Non-pigmented ciliary epithelial cell (primary cell): ENCODE results near the gene WNK3.

ENCODE experiments used
- DNase-seq: peaks from one replicate; pipeline ENCODE4 v3.0.0-alpha.2; 2010; ENCODE audit warnings: low read depth

WNK3 gene

DNA sequence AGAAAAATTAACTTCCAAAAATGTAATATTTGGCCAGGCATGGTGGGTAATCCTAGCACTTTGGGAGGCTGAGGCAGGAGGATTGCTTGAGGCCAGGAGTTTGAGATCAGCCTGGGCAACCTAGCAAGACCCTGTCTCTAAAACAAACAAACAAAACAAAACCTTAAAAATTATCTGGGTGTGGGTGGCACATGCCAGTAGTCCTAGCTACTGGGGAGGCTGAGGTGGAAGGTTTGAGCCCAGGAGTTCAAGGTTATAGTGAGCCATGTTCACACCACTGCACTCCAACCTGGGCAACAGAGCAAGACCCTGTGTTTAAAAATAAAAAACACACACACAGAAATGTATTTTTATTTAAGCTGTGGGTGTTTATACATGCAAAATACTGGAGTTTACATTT, 186.8 kb downstream of the WNK3 start:
- DNase-seq = no peak

DNA sequence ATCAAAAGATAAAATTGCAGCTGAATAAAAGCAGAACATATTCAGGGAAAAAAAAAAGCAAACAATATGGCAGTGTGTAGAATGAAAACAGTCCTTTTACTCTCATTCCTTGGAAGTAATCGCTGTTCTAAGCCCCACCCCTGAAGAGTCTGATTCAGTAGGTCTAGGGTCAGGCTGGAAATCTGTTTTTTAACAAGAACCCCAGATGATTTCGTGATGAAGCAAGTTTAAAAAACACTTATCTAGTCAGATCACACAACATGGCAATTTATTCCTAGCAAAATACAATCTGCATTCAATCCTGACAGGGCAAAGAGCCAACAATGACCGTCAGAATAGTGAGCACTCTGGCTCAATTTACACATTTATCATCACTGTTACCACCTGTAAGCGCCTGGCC, 190.9 kb downstream of the WNK3 start:
- no peak for DNase-seq

DNA sequence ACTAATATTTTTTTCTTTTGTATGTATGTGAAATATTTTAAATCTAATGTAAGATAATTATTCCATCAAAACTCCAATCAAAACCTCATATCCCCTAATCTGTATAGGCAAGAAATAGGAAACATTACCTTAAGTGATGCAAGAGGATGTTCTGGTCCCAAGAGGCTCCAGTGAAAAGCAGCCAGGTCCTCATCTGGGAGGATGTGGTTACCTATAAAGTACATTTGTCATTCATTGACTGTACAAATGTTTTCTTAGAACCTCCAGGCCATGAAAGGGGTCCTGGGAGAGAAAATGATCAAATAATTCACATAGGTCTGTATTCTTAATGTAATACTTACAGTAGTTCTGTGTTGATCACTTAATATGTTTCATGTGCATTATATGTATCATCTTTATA, 200.3 kb downstream of the WNK3 start:
- no peak for DNase-seq
